Measurements from ENCODE around the gene CBLN3. TPM values are rescaled to one million over a fixed set of nuclear protein-coding genes. Genes with fewer than 3 reads are reported as not detected.

Gene CBLN3
- total RNA-seq, 2 experiments from 2014 or later, result 2.9 TPM

DNA sequence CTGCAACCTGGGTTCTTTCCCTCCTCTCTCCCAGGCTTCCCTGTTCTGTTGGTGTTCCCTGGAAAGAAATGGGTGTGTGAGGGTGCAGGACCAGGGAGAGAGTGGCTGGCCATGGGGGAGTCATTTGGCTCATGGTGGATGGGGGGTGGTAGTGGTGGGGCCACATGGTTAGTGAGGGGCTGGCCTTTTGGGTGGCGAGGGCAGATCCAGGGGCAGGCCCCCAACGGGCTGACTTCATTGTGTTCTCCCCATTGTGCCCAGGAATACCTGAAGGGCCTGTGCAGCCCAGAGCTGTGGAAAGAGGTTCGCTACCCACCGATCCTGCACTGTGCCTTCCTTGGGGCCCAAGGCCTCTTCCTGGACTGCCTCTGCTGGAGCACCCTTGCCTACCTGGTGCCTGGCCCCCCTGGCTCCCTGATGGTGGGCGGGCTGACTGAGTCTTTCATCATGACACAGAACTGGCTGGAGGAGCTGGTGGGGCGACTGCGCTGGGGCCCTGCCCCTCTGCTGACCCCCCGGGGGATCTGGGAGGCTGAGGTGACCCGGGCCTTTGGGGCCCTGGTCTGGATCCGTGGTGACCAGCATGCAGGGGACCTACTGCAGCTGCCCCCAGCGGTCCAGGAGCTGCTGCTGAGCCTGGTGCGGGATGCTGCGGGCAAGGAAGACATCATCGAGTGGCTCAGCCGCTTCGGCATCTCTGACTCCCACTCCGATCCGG lies 21.7 kb downstream of the CBLN3 start:
- CTCF ChIA-PET, result interaction anchor here (0.8 to 1.3 kb wide), 2 partner anchors 56 to 74 kb away, joined by 3 to 7 read pairs; no protein-coding TSS in a partner anchor
- no peaks in the 10 kb centered on the region for H3K36me3 Mint-ChIP-seq (ENCODE audit: low read depth)
- POLR2A ChIA-PET, result interaction anchor here (1.4 kb wide), 1 partner anchor 23 kb away, joined by 4 read pairs; no protein-coding TSS in a partner anchor
- DNase-seq (no peak), ATAC-seq (no peak)
- intact Hi-C loops (cut with micrococcal nuclease), result no loop called here
- no peak overlapping the region for H3K4me3 Mint-ChIP-seq
- H3K27ac Mint-ChIP-seq, result no peak overlapping the region
- H3K9me3 Mint-ChIP-seq, result no peaks in the 10 kb centered on the region
- TF ChIP-seq, protein P1, sequence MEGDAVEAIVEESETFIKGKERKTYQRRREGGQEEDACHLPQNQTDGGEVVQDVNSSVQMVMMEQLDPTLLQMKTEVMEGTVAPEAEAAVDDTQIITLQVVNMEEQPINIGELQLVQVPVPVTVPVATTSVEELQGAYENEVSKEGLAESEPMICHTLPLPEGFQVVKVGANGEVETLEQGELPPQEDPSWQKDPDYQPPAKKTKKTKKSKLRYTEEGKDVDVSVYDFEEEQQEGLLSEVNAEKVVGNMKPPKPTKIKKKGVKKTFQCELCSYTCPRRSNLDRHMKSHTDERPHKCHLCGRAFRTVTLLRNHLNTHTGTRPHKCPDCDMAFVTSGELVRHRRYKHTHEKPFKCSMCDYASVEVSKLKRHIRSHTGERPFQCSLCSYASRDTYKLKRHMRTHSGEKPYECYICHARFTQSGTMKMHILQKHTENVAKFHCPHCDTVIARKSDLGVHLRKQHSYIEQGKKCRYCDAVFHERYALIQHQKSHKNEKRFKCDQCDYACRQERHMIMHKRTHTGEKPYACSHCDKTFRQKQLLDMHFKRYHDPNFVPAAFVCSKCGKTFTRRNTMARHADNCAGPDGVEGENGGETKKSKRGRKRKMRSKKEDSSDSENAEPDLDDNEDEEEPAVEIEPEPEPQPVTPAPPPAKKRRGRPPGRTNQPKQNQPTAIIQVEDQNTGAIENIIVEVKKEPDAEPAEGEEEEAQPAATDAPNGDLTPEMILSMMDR (IDR thresholded peaks at IDR 0.05), result no peak
- peaks cover 5% of the 10 kb centered on the region for H3K27me3 Mint-ChIP-seq
- H3K4me1 Mint-ChIP-seq (ENCODE audit: low read depth), result no peaks in the 10 kb centered on the region

DNA sequence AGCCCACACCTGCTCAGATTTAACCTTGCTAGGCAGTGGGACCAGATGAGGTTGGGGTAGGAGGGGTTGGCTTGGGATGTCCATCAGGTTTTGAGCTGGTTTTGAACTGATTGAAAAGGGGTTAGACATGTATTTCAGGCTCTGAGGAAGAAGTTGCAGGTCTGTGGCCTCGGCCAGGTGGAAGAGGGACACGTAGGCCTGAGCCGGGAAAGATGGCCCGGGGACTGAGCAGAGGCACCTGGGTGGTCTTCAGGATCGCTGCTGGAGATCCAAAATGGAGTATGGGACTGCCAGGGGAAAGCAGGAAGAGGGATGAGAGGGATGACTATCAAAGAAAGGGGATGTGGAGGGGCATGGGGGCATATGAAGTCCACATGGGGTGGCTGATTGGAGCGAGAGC lies 23.1 kb downstream of the CBLN3 start:
- TF ChIP-seq, protein P1 (IDR thresholded peaks at IDR 0.05), result no peak
- Mint-ChIP-seq H3K27me3 (peaks cover 7% of the 10 kb centered on the region), H3K4me1 (ENCODE audit: low read depth) (no peaks in the 10 kb centered on the region), H3K4me3 (no peak overlapping the region), H3K9me3 (no peaks in the 10 kb centered on the region), H3K27ac (no peak overlapping the region), H3K36me3 (ENCODE audit: low read depth) (no peaks in the 10 kb centered on the region)
- POLR2A ChIA-PET, result interaction anchor here (1.3 kb wide), 2 partner anchors 24 to 45 kb away, joined by 3 to 4 read pairs; partner anchors contain the start of gene KHNYN
- intact Hi-C loops (cut with micrococcal nuclease), result no loop called here
- no peak for ATAC-seq
- no peak for DNase-seq
- CTCF ChIA-PET, result interaction anchor here (1.3 to 1.7 kb wide), 2 partner anchors 40 to 73 kb away, joined by 7 to 8 read pairs; no protein-coding TSS in a partner anchor

DNA sequence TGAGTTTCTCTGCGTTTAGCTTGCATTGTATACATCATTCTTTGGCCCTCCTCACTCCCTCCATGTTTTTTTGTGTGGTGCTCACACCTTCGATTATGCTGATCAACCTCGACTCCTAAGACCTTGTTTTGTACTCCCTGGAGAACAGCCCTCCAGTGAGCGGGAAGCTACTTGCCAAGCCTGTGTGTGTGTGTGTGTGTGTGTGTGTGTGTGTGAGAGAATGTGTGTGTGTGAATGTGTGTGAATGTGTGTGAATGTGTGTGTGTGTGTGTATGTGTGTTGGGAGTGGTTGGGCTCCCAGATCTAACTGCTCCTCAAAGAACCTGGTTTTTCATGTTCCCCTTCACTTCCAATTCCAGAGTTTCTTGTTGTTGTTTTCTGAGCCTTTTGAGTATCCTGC lies 24.7 kb downstream of the CBLN3 start:
- intact Hi-C loops (cut with micrococcal nuclease), result no loop called here
- Mint-ChIP-seq H3K36me3 (ENCODE audit: low read depth) (no peaks in the 10 kb centered on the region), H3K27me3 (peaks cover 10% of the 10 kb centered on the region), H3K4me3 (no peak overlapping the region), H3K9me3 (no peaks in the 10 kb centered on the region), H3K27ac (no peak overlapping the region), H3K4me1 (ENCODE audit: low read depth) (no peaks in the 10 kb centered on the region)
- ATAC-seq (no peak), DNase-seq (no peak)
- TF ChIP-seq, protein P1 (IDR thresholded peaks at IDR 0.05), result no peak
- ChIA-PET CTCF (interaction anchor here (1.0 to 1.8 kb wide), 3 partner anchors 19 to 71 kb away, joined by 3 to 7 read pairs (median 4); no protein-coding TSS in a partner anchor), POLR2A (interaction anchor here (0.7 kb wide), 1 partner anchor 23 kb away, joined by 3 read pairs; no protein-coding TSS in a partner anchor)

DNA sequence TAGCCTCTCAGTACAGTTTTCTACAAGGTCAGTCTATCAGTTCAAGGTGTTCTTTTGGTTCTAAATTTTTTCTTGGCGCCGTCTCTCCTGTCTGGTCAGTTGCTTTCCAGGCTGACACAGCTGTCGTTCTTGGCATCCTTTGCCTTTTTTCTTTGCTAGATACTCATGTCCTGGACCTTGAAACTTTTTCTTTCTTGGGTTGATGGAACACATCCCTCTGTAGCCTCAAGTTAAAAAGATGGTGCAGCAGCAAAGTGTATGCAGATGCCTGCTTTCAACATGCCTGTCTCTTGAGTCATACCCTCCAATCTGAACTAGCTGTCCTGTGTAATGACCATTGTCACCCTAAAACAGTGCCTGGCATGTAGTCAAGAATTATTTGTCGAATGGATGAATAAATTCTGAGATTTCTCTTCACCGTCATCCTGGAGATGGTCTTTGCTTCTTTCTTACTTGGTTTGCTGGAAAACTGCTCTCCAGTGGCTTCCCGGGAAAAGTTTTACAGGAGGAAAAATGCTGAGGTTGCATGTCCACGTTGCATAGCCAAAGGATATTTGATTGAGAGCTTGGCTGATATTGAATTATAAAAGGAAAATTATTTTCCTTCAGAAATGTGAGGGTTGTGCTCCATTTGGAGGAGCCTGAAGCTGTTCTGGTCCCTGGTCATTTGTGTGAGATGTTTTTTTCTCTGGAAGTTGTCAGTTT lies 26.0 kb downstream of the CBLN3 start:
- peaks cover 12% of the 10 kb centered on the region for H3K27me3 Mint-ChIP-seq
- TF ChIP-seq, protein P1 (IDR thresholded peaks at IDR 0.05), result no peak
- no peak overlapping the region for H3K27ac Mint-ChIP-seq
- peaks cover 3% of the 10 kb centered on the region for H3K4me1 Mint-ChIP-seq (ENCODE audit: low read depth)
- ATAC-seq (no peak), DNase-seq (no peak)
- H3K36me3 Mint-ChIP-seq (ENCODE audit: low read depth), result no peaks in the 10 kb centered on the region
- H3K9me3 Mint-ChIP-seq, result no peaks in the 10 kb centered on the region
- CTCF ChIA-PET, result interaction anchor here (1.8 kb wide), 1 partner anchor 28 kb away, joined by 7 read pairs; no protein-coding TSS in a partner anchor
- POLR2A ChIA-PET, result no interaction called here
- intact Hi-C loops (cut with micrococcal nuclease), result no loop called here
- no peak overlapping the region for H3K4me3 Mint-ChIP-seq
